Measurements from ENCODE around the gene RASAL3.

RASAL3 gene

GRCh38 chr19:15436012-15436825 is 28.1 kb downstream of the RASAL3 start:
- no peak for DNase-seq (ENCODE audit: low read depth in 2 of 2)

GRCh38 chr19:15433519-15434069 is 30.8 kb downstream of the RASAL3 start:
- no peak for DNase-seq (ENCODE audit: low read depth in 2 of 2)

GRCh38 chr19:15432629-15433518 is 31.5 kb downstream of the RASAL3 start:
- DNase-seq (ENCODE audit: low read depth in 2 of 2) = peak; percentile 77 to 84

GRCh38 chr19:15432018-15432494 is 32.3 kb downstream of the RASAL3 start:
- DNase-seq (ENCODE audit: low read depth in 2 of 2) = no peak

GRCh38 chr19:15431396-15432017 is 32.8 kb downstream of the RASAL3 start:
- no peak for DNase-seq (ENCODE audit: low read depth in 2 of 2)

- no peak for DNase-seq (ENCODE audit: low read depth in 2 of 2)
Observed at GRCh38 chr19:15430526-15431120, 33.7 kb downstream of the RASAL3 start.

- DNase-seq (ENCODE audit: low read depth in 2 of 2) = no peak
Observed at GRCh38 chr19:15429825-15430467, 34.4 kb downstream of the RASAL3 start.

- DNase-seq (ENCODE audit: low read depth in 2 of 2) = no peak
Observed at GRCh38 chr19:15428956-15429824, 35.2 kb downstream of the RASAL3 start.

- no peak for DNase-seq (ENCODE audit: low read depth in 2 of 2)
Observed at GRCh38 chr19:15427991-15428471, 36.3 kb downstream of the RASAL3 start.

- no peak for DNase-seq (ENCODE audit: low read depth in 2 of 2)
Observed at GRCh38 chr19:15427350-15427700, 37.0 kb downstream of the RASAL3 start.

GRCh38 chr19:15426485-15427349 is 37.6 kb downstream of the RASAL3 start:
- no peak for DNase-seq (ENCODE audit: low read depth in 2 of 2)

- DNase-seq (ENCODE audit: low read depth in 2 of 2) = no peak
Observed at GRCh38 chr19:15425321-15425950, 38.9 kb downstream of the RASAL3 start.

GRCh38 chr19:15424692-15425272 is 39.6 kb downstream of the RASAL3 start:
- no peak for DNase-seq (ENCODE audit: low read depth in 2 of 2)

GRCh38 chr19:15424121-15424520 is 40.2 kb downstream of the RASAL3 start:
- no peak for DNase-seq (ENCODE audit: low read depth in 2 of 2)

- no peak for DNase-seq (ENCODE audit: low read depth in 2 of 2)
Observed at GRCh38 chr19:15423130-15423529, 41.2 kb downstream of the RASAL3 start.

- no peak for DNase-seq (ENCODE audit: low read depth in 2 of 2)
Observed at GRCh38 chr19:15422296-15423075, 41.9 kb downstream of the RASAL3 start.

GRCh38 chr19:15421721-15422260 is 42.6 kb downstream of the RASAL3 start:
- no peak for DNase-seq (ENCODE audit: low read depth in 2 of 2)

All from stimulated activated CD4-positive, alpha-beta T cell treated with anti-CD3 and anti-CD28 coated beads, Interleukin-1b, Interleukin-23, amount 100 ng/mL, for 1 hour (primary cell).